DLD1 (cell line): ENCODE data around the gene LRFN4.
"Not testable (repeated sequence)": the region's sequence is repeated elsewhere in the genome, so short reads cannot be mapped to it uniquely, and the experiment has no call there.

ENCODE experiments used
- in situ Hi-C: cut with HindIII; loops from 2 replicates; pipeline ENCODE4 v1.10.0; 2017; ENCODE audit warnings: low sequenced_read_pairs

LRFN4 gene

GRCh38 chr11:66856496-66857233 lies at the start of gene LRFN4:
LRFN4 (plus strand) TSS chr11:66857064; CDS start chr11:66857745, 681 bp downstream.
- in situ Hi-C loops: no loop called here

- in situ Hi-C loops: no loop called here
Measured at GRCh38 chr11:66809592-66809991, 47.3 kb upstream of the LRFN4 start.

- in situ Hi-C loops: no loop called here
Measured at GRCh38 chr11:66810576-66811185, 46.2 kb upstream of the LRFN4 start.

- in situ Hi-C loops: no loop called here
Measured at GRCh38 chr11:66814678-66815077, 42.2 kb upstream of the LRFN4 start.

- in situ Hi-C loops: no loop called here
Measured at GRCh38 chr11:66815646-66816045, 41.2 kb upstream of the LRFN4 start.

GRCh38 chr11:66818231-66818955 lies 38.5 kb upstream of the LRFN4 start:
- in situ Hi-C loops: no loop called here

- in situ Hi-C loops: no loop called here
Measured at GRCh38 chr11:66820381-66820780, 36.5 kb upstream of the LRFN4 start.

GRCh38 chr11:66820901-66821300 lies 36.0 kb upstream of the LRFN4 start:
- in situ Hi-C loops: no loop called here

- in situ Hi-C loops: no loop called here
Measured at GRCh38 chr11:66823700-66824099, 33.2 kb upstream of the LRFN4 start.

- in situ Hi-C loops: not testable (repeated sequence)
Measured at GRCh38 chr11:66824573-66824972, 32.3 kb upstream of the LRFN4 start.

GRCh38 chr11:66834539-66834845 lies 22.4 kb upstream of the LRFN4 start:
- in situ Hi-C loops: no loop called here

- in situ Hi-C loops: no loop called here
Measured at GRCh38 chr11:66834943-66835342, 21.9 kb upstream of the LRFN4 start.

GRCh38 chr11:66835768-66836405 lies 21.0 kb upstream of the LRFN4 start:
- in situ Hi-C loops: no loop called here

- in situ Hi-C loops: no loop called here
Measured at GRCh38 chr11:66840317-66841091, 16.4 kb upstream of the LRFN4 start.

GRCh38 chr11:66841861-66842260 lies 15.0 kb upstream of the LRFN4 start:
- in situ Hi-C loops: no loop called here

GRCh38 chr11:66842501-66842895 lies 14.4 kb upstream of the LRFN4 start:
- in situ Hi-C loops: no loop called here

- in situ Hi-C loops: no loop called here
Measured at GRCh38 chr11:66842896-66843775, 13.7 kb upstream of the LRFN4 start, which contains the start of gene RCE1. RCE1 (plus strand) TSS chr11:66843441; CDS start chr11:66843456, 15 bp downstream.

GRCh38 chr11:66843776-66844495 lies 12.9 kb upstream of the LRFN4 start:
- in situ Hi-C loops: no loop called here

GRCh38 chr11:66844496-66845142 lies 12.2 kb upstream of the LRFN4 start:
- in situ Hi-C loops: no loop called here
